AML-193 (cell line): Measurements from ENCODE around the gene LRRC10B.

Experiments used
- DNase-seq, 2 experiments: peaks; one replicate each; lab custom pipeline; 2025; lab: John Stamatoyannopoulos, UW

LRRC10B gene

GRCh38 chr11:61546663-61547062 is 38.1 kb downstream of the LRRC10B start:
- no peak for DNase-seq

GRCh38 chr11:61547246-61547645 is 38.7 kb downstream of the LRRC10B start:
- no peak for DNase-seq

GRCh38 chr11:61549177-61549576 is 40.6 kb downstream of the LRRC10B start:
- no peak for DNase-seq

DNA sequence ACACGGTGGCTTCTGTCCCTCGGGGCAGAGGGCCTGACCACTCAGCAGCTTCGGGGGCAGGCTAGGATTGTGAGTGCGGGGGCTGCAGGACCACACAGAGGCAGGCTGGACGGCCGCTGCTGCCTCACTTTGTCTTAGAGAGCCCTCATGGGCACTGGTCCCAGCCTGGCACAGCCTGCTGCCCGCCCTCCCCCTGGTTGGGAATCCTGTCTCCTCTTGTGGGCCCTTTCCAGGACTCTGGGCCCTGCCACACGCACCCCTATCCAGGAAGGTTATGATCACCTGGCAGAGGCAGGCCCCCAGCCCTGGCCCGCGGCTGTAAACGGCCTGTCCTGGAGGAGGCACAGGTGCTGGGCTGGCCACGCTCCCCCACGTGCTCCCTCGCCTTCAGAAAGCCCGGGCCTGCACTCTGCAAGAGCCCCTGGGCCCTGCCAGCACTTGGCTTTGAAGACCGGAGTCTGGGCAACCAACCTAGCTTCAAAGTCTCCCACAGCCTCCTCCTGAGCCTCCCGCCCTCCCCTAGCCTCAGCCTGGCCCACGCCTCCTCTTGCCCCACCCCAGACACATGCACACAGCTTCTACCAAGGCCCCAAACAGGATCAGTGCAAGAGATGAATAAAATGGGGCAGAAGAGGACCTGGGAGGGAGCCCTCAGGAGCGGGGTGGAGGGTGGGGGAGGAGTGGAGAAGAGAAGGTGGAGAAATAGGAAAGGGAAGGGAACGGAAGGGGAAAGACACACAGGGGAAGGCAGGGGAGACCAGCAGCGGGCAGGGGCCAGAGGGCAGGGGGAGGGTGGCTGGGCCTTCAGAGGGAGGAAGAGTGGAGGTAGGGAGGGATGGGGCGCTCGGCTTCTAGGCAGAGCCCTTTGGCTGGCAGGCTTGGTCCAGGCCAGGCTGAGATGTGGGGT is 41.4 kb downstream of the LRRC10B start:
- DNase-seq, result no peak

DNA sequence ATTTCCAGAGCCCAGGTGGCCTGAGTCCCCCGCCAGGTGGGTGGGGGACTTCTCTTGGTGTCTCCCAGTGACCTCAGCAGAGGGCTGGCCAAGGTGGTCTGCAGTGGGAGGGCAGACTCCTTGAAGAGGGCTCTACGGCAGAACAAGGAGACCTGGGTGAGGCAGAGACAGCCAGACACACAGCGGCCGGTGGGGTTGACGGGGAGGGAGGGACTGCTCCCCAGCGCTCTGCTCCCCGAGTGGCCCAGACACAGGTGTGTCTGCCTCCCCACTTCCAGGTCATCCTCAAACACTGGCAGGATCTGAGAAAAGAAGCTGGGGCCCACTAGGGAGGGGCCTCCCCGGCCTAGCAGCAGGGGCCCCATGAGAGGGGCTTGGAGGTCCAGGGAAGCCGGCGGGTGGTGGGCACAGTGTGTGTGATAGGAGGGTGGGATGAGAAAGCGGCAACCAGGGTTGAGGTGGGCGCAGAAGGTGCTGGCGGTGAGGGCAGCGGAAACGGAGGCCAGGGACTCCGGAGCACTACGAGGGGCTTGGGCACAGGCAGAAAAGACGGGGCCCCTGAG is 42.2 kb downstream of the LRRC10B start:
- no peak for DNase-seq

DNA sequence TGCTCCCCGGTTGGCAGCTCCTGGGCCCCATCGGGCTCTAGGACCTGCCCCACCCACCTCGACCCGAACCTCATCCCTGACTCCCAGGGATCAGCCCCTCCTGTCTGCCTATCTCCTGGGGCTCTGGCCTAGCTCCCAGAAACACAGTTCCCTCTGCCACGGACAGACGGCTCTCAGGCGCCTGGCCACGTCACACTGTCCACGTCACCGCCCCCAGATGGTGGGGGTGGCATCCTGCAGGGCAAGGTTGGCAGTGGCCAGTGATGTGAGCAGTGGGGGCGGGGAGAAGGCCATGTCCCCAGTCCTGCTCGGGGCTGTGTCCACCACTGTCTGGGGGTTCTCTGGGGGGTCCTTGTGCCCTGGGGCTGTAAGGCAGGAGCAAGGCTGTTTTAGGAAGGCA is 43.1 kb downstream of the LRRC10B start:
- DNase-seq, result no peak

- no peak for DNase-seq
Measured at GRCh38 chr11:61552108-61552635, 43.6 kb downstream of the LRRC10B start.

DNA sequence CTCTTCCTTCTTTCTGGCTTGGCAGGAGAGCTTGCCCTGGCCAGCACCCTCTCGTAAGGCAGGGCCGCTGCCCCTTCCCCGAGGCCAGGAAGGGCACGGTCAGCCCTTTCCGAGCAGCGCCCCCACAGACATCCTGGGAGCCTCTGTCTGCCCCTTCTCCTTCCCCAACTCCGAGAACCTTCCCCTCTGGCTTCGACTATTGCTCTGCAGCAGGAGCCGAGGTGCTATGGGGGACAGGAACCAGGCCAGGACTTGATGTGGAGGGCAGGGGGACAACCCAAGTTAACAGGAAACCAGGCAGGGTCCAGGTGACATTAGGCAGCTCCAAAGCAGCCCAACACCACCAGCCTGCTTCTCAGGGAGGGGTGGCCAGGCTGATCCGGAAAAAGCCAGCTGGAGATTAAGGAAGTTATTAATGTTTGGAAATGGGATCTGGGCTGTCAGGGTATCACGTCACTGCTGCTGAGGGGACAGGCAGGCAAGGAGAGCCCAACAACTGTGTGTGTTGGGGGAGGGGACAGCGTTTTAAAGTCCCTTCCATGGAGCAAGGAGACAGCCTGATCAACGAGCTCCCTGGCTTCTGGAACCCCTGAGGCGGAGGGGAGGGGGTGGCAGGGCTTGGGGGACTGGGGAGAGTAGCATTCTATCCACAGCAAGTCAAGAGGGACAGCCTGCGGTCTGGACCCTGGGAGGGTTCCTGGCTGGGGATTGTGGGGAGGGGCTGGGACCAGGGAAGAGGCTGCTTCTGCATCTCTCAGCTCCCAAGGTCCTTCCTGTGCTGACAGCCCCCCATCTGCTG is 45.0 kb downstream of the LRRC10B start:
- no peak for DNase-seq

GRCh38 chr11:61554172-61554988 is 45.8 kb downstream of the LRRC10B start:
- DNase-seq, result no peak

GRCh38 chr11:61555051-61555969 is 46.8 kb downstream of the LRRC10B start:
- DNase-seq, result no peak

- no peak for DNase-seq
Measured at GRCh38 chr11:61555978-61556377, 47.4 kb downstream of the LRRC10B start.

GRCh38 chr11:61556621-61557020 is 48.1 kb downstream of the LRRC10B start:
- DNase-seq, result no peak
